Lower lobe of right lung (tissue), 2 donors: ENCODE results near the gene SLC29A1. TPM values are rescaled to one million over a fixed set of nuclear protein-coding genes. Genes with fewer than 3 reads are reported as not detected.
A peak's percentile ranks its signal among the peaks of the same experiment; 100 is the strongest.
"Not testable (repeated sequence)": the region's sequence is repeated elsewhere in the genome, so short reads cannot be mapped to it uniquely, and the experiment has no call there.

Experiments
- ATAC-seq, 2 donors: fragments of 200-7000 bp; cut with Tn5 transposase; one replicate each; pipeline ENCODE4 v1.9.1; 2020 to 2022; ENCODE audit warnings: mild to moderate bottlenecking in 2 of 2, moderate library complexity in 2 of 2
- DNase-seq: peaks from one replicate; pipeline ENCODE4 v3.0.0-alpha.2; 2020
- H3K27ac ChIP-seq: fragments of 200-600 bp; one replicate; pipeline ENCODE4 v1.8.0; 2022
- H3K27me3 ChIP-seq: fragments of 200-600 bp; one replicate; pipeline ENCODE4 v1.8.0; 2022; ENCODE audit warnings: low read depth
- H3K36me3 ChIP-seq: fragments of 200-600 bp; one replicate; pipeline ENCODE4 v1.8.0; 2022; ENCODE audit warnings: mild to moderate bottlenecking
- H3K4me1 ChIP-seq: fragments of 200-600 bp; one replicate; pipeline ENCODE4 v1.8.0; 2022
- H3K4me3 ChIP-seq: fragments of 200-600 bp; one replicate; pipeline ENCODE4 v1.8.0; 2022; ENCODE audit warnings: mild to moderate bottlenecking
- H3K9me3 ChIP-seq: fragments of 200-600 bp; one replicate; pipeline ENCODE4 v1.8.0; 2022
- CTCF ChIP-seq: fragments of 200-600 bp; IDR thresholded peaks from one replicate; pipeline ENCODE4 v1.8.0; 2022; ENCODE audit warnings: antibody characterized with exemption, mild to moderate bottlenecking
- intact Hi-C: fragments of 100-400 bp; cut with DNase I; formaldehyde crosslinking; loops from one replicate; pipeline ENCODE4 v1.11.0; 2022
- total RNA-seq: library from RNA; stranded (reverse); fragmentation: NEBNext Ultra II Directional; extraction: Animal tissue kit (Norgen Biotek cat#: 25700); gene quantifications from one replicate; pipeline ENCODE4 v1.2.1, GENCODE V29; 2021
- donor health status: DM: no; HTN: yes; CAD: no; lungs with severe emphysema.

Gene SLC29A1
- total RNA-seq, 1 donor from 2014 or later: 36.2 TPM

GRCh38 chr6:44228433-44228832, 5.0 kb downstream of the SLC29A1 start:
- no peak overlapping the region for H3K27ac ChIP-seq
- no peak overlapping the region for H3K4me3 ChIP-seq
- ATAC-seq (no peak), DNase-seq (no peak)
- no peak for TF ChIP-seq CTCF
- H3K36me3 ChIP-seq: peaks cover 39% of the 10 kb centered on the region
- H3K9me3 ChIP-seq: no peaks in the 10 kb centered on the region
- intact Hi-C loops: no loop called here
- H3K4me1 ChIP-seq: peaks cover 29% of the 10 kb centered on the region
- no peaks in the 10 kb centered on the region for H3K27me3 ChIP-seq

- TF ChIP-seq CTCF: no peak
- DNase-seq (no peak), ATAC-seq (no peak)
- intact Hi-C loops: no loop called here
- no peak overlapping the region for H3K4me3 ChIP-seq
- no peak overlapping the region for H3K27ac ChIP-seq
- no peaks in the 10 kb centered on the region for H3K9me3 ChIP-seq
- H3K4me1 ChIP-seq: peaks cover 30% of the 10 kb centered on the region
- no peaks in the 10 kb centered on the region for H3K27me3 ChIP-seq
- H3K36me3 ChIP-seq: peaks cover 39% of the 10 kb centered on the region
These were observed 5.4 kb downstream of the SLC29A1 start for GRCh38 chr6:44228836-44229235.

- TF ChIP-seq CTCF: no peak
- Histone ChIP-seq H3K36me3 (peaks cover 39% of the 10 kb centered on the region), H3K9me3 (no peaks in the 10 kb centered on the region), H3K27ac (no peak overlapping the region), H3K4me3 (no peak overlapping the region), H3K4me1 (peaks cover 30% of the 10 kb centered on the region), H3K27me3 (no peaks in the 10 kb centered on the region)
- no peak for ATAC-seq
- intact Hi-C loops: loop anchor here (10.0 kb wide), 1 partner anchor 55 kb away; no protein-coding TSS in a partner anchor
- DNase-seq: no peak
These were observed 6.1 kb downstream of the SLC29A1 start for GRCh38 chr6:44229376-44230033.

- H3K27me3 ChIP-seq: no peaks in the 10 kb centered on the region
- intact Hi-C loops: loop anchor here (10.0 kb wide), 1 partner anchor 55 kb away; no protein-coding TSS in a partner anchor
- H3K4me3 ChIP-seq: no peak overlapping the region
- ATAC-seq (no peak), DNase-seq (peak; percentile 9)
- peaks cover 33% of the 10 kb centered on the region for H3K4me1 ChIP-seq
- peaks cover 39% of the 10 kb centered on the region for H3K36me3 ChIP-seq
- TF ChIP-seq CTCF: no peak
- H3K9me3 ChIP-seq: no peaks in the 10 kb centered on the region
- no peak overlapping the region for H3K27ac ChIP-seq
These were observed 6.8 kb downstream of the SLC29A1 start for GRCh38 chr6:44230034-44230675.

GRCh38 chr6:44231426-44231825, 8.0 kb downstream of the SLC29A1 start:
- H3K9me3 ChIP-seq, H3K27me3 ChIP-seq, ATAC-seq, H3K27ac ChIP-seq, H3K4me3 ChIP-seq, DNase-seq: not testable (repeated sequence)
- Histone ChIP-seq H3K36me3 (peaks cover 39% of the 10 kb centered on the region), H3K4me1 (peaks cover 31% of the 10 kb centered on the region)
- intact Hi-C loops: loop anchor here (10.0 kb wide), 1 partner anchor 57 kb away; no protein-coding TSS in a partner anchor
